22Rv1 (cell line): ENCODE results near the gene AGAP1.

ENCODE experiments used
- H3K27ac ChIP-seq: fragments of 450-650 bp; 2 replicates; pipeline ENCODE4 v1.5.1; 2017
- ZFX ChIP-seq: fragments of 450-650 bp; IDR thresholded peaks from 2 replicates; pipeline ENCODE4 v1.6.1; 2017; ENCODE audit warnings: antibody characterized with exemption, borderline replicate concordance
- TF ChIP-seq, protein P1 (sequence below): fragments of 450-650 bp; IDR thresholded peaks from 2 replicates; pipeline ENCODE4 v1.5.1; 2017; ENCODE audit warnings: mild to moderate bottlenecking

The AGAP1 gene

GRCh38 chr2:235556901-235557300, 63.1 kb downstream of the AGAP1 start:
- no peak for TF ChIP-seq ZFX
- TF ChIP-seq, protein P1, sequence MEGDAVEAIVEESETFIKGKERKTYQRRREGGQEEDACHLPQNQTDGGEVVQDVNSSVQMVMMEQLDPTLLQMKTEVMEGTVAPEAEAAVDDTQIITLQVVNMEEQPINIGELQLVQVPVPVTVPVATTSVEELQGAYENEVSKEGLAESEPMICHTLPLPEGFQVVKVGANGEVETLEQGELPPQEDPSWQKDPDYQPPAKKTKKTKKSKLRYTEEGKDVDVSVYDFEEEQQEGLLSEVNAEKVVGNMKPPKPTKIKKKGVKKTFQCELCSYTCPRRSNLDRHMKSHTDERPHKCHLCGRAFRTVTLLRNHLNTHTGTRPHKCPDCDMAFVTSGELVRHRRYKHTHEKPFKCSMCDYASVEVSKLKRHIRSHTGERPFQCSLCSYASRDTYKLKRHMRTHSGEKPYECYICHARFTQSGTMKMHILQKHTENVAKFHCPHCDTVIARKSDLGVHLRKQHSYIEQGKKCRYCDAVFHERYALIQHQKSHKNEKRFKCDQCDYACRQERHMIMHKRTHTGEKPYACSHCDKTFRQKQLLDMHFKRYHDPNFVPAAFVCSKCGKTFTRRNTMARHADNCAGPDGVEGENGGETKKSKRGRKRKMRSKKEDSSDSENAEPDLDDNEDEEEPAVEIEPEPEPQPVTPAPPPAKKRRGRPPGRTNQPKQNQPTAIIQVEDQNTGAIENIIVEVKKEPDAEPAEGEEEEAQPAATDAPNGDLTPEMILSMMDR, result no peak
- no peak overlapping the region for H3K27ac ChIP-seq

DNA sequence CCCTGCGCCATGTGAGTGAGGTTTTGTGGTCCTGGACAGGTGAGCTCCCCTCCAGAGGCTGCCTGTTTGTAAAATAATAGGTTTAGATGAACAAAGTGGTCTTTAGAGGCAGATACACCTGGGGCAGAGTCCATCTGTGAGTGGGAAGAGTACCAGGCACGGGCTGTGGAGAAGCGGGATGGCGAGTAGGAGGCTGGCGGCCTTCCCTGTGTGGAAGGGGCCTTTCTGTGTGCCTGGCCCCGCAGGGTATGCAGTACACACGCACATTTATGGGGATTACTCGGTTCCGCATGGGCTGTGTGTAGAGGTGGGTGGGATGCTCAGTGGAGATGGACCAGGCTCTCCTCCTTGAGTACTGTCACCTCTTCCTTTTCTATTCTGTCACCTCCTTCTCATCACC, 64.1 kb downstream of the AGAP1 start:
- no peak for TF ChIP-seq ZFX
- TF ChIP-seq, protein P1, result no peak
- H3K27ac ChIP-seq, result no peak overlapping the region

DNA sequence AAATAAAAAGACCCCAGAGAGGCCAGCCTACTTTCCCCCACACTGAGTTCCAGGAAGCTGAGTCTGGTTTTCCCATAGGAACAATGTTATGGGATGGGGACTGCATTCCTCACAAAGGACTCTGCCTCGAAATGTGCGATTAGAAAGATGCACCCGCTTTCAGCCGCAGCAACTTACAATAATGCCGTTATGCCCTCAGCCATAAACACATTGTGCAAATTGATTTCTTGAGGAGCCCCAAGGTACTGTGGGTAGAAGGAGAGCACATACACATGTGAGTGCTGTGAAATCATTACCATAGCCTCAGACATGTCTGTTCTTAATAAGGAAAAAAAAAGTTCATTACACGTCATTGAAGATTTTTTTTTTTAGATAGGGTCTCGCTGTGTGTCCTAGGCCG, 64.7 kb downstream of the AGAP1 start:
- no peak for TF ChIP-seq ZFX
- TF ChIP-seq, protein P1, result no peak
- no peak overlapping the region for H3K27ac ChIP-seq

DNA sequence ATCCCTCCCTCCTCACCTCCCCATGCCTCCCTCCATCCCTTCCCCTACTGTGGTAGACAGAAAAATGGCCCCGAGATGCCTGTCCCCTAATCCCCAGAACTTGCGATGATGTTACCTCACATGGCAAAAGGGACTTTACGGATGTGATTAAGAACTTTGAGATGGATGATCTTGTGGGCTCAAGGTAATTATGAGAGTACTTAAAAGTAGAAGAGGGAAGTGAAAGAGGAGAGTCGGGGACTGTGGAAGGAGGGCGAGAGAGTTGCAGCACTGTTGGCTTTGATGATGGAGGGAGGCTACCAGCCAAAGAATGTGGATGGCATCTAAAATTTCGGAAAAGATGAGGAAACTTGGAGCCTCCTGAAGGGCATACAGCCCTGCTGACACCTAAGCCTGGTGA, 66.5 kb downstream of the AGAP1 start:
- TF ChIP-seq, protein P1, result no peak

DNA sequence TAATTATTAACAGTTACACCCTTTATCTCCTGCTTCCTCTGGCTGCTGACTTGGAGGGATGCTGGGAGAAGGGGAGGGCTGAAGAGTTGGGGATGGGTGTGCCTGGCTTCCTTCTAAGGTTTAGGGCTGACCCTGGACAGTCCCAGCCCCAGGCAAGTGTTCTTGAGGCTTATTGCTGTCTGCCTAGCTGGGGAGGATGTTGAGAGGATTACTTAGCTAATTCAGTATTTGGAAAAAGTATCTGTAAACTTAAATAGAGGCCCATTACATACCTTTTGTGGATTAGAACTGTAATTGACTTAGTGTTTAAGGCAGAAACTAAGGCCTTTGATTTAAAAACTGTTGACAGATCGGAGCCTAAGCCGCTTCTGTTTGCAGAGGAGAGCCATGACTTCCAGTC, 67.6 kb downstream of the AGAP1 start:
- TF ChIP-seq ZFX, result no peak
- H3K27ac ChIP-seq, result no peak overlapping the region

More for the DNA sequence above, 66.5 kb downstream of the AGAP1 start:
- H3K27ac ChIP-seq, result no peak overlapping the region

- TF ChIP-seq, protein P1, result no peak
- no peak for TF ChIP-seq ZFX
- no peak overlapping the region for H3K27ac ChIP-seq
These were observed 68.4 kb downstream of the AGAP1 start for GRCh38 chr2:235562065-235562747.

DNA sequence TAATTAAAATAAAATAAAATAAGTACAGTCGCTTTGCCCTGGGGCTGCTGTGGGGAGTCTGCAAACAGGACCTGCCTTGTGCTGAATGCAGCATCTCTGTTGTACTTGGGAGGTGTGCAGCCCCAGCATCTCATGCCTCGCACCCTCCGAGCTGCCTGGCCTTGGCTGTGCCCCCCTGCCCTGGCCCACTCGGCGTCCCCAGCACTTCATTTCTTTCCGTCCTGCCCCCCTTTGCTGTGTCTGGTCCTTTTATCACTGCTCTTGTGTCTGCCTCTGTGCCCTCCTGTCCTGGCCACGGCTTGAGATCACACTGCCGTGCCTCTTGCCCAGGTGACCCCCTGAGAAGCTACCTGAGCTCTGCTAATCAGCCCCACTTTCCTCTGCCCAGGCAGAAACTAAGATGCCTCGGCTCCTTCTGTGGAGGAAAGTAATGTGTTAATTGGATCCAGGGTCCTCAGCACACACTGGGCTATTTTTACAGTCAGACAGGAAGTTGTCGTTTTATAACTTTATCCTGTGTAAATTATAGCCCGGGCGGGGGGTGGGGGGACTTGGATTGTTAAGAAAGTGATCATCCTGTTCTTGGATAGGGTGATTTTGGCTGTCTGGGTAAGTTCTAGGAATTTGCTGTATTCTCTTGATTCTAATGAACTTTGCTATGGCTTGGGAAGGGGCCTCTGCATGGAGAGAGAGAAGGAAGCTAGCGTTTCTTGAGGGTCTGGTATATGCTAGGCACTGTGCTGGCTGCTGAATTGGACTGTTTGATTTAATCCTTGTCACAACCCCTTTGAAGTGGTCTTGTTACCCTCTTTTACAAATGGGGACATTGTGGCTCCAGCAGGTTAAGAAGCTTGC, 69.4 kb downstream of the AGAP1 start:
- TF ChIP-seq, protein P1, result no peak
- TF ChIP-seq ZFX, result no peak

More for the DNA sequence above, 69.4 kb downstream of the AGAP1 start:
- H3K27ac ChIP-seq, result no peak overlapping the region
